Measurements from ENCODE around the gene CDH2. TPM values are rescaled to one million over a fixed set of nuclear protein-coding genes. Genes with fewer than 3 reads are reported as not detected.

CDH2 gene
- total RNA-seq, 1 experiment from 2014 or later, result 36.2 TPM

- H3T11ph ChIP-seq (ENCODE audit: low read length), result no peak overlapping the region
- Mint-ChIP-seq H3K36me3 (ENCODE audit: insufficient read depth in 1 of 3, low read depth in 3 of 3) (no peaks in the 10 kb centered on the region; a peak in 2 of 7 replicates), H3K9me3 (no peaks in the 10 kb centered on the region), H3K4me1 (peaks cover 3 to 4% of the 10 kb centered on the region in 2 experiments), H3K27me3 (ENCODE audit: low read depth) (no peaks in the 10 kb centered on the region), H3K27ac (no peak overlapping the region), H3K4me3 (no peak overlapping the region)
- no peak overlapping the region for H3K27ac ChIP-seq (ENCODE audit: insufficient read length, low read depth, low read length)
- no peaks in the 10 kb centered on the region for H3K79me2 ChIP-seq (ENCODE audit: insufficient read depth, low read length)
- H3K23ac ChIP-seq (ENCODE audit: insufficient read length, low read depth, low read length), result no peak overlapping the region
- H3K4ac ChIP-seq (ENCODE audit: low read depth, low read length), result no peak overlapping the region
- H2BK20ac ChIP-seq (ENCODE audit: low read depth, low read length, poor library complexity, severe bottlenecking), result no peak overlapping the region
- no peak for DNase-seq
- no peak overlapping the region for H4K5ac ChIP-seq (ENCODE audit: insufficient read length, low read depth, low read length)
- H2BK12ac ChIP-seq (ENCODE audit: insufficient read length, low read depth, low read length), result no peak overlapping the region
- no peak overlapping the region for H3K56ac ChIP-seq (ENCODE audit: insufficient read length, low read depth, low read length)
- no peak overlapping the region for H3K4me2 ChIP-seq (ENCODE audit: insufficient read depth, insufficient read length, low read length)
- H3K9me3 ChIP-seq (ENCODE audit: control insufficient read depth, low read depth, low read length), result no peaks in the 10 kb centered on the region
- H3K79me1 ChIP-seq (ENCODE audit: insufficient read depth, low read depth, low read length, poor library complexity, severe bottlenecking), result no peaks in the 10 kb centered on the region
- H3K23me2 ChIP-seq (ENCODE audit: insufficient read length, low read depth, low read length, poor library complexity, severe bottlenecking), result no peaks in the 10 kb centered on the region
- H4K8ac ChIP-seq (replicated peaks; ENCODE audit: insufficient read length, low read depth, low read length), result no peak overlapping the region
- H3K14ac ChIP-seq (ENCODE audit: insufficient read depth, low read length), result no peak overlapping the region
- no peak overlapping the region for H4K91ac ChIP-seq (ENCODE audit: insufficient read length, low read depth, low read length)
- no peak overlapping the region for H2AK5ac ChIP-seq (ENCODE audit: insufficient read length, low read length)
- H3K4me1 ChIP-seq (ENCODE audit: insufficient read depth, low read length), result no peaks in the 10 kb centered on the region
- H2BK5ac ChIP-seq (ENCODE audit: insufficient read length, low read length), result no peak overlapping the region
- H2AFZ ChIP-seq (ENCODE audit: low read length), result no peak overlapping the region
- no peak overlapping the region for H2BK15ac ChIP-seq (ENCODE audit: low read depth, low read length)
- H3K9ac ChIP-seq (ENCODE audit: extremely low read depth, insufficient read length, low read length), result no peak overlapping the region
- no peak overlapping the region for H3K18ac ChIP-seq (ENCODE audit: insufficient read length, low read depth, low read length)
- no peaks in the 10 kb centered on the region for H4K20me1 ChIP-seq (ENCODE audit: control insufficient read depth, insufficient read depth, insufficient read length)
- H3K27me3 ChIP-seq (ENCODE audit: insufficient read depth, low read length), result no peaks in the 10 kb centered on the region
- TF ChIP-seq, protein P1, sequence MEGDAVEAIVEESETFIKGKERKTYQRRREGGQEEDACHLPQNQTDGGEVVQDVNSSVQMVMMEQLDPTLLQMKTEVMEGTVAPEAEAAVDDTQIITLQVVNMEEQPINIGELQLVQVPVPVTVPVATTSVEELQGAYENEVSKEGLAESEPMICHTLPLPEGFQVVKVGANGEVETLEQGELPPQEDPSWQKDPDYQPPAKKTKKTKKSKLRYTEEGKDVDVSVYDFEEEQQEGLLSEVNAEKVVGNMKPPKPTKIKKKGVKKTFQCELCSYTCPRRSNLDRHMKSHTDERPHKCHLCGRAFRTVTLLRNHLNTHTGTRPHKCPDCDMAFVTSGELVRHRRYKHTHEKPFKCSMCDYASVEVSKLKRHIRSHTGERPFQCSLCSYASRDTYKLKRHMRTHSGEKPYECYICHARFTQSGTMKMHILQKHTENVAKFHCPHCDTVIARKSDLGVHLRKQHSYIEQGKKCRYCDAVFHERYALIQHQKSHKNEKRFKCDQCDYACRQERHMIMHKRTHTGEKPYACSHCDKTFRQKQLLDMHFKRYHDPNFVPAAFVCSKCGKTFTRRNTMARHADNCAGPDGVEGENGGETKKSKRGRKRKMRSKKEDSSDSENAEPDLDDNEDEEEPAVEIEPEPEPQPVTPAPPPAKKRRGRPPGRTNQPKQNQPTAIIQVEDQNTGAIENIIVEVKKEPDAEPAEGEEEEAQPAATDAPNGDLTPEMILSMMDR (conservative IDR thresholded peaks at IDR 0.05), result no peak
- no peak overlapping the region for H2BK120ac ChIP-seq (ENCODE audit: low read depth, low read length, poor library complexity, severe bottlenecking)
Observed at GRCh38 chr18:28018351-28018750, 158.6 kb downstream of the CDH2 start.
